K562 (cell line): ENCODE measurements around the gene RXFP1. TPM values are rescaled to one million over a fixed set of nuclear protein-coding genes. Genes with fewer than 3 reads are reported as not detected.

ENCODE experiments used
- ATAC-seq: fragments of 200-7000 bp; cut with Tn5 transposase; 3 replicates; pipeline ENCODE4 v1.9.1; 2020; ENCODE audit warnings: moderate library complexity
- BruUV-seq: library from RNA; stranded (reverse); fragments of 400-500 nt; replicated peaks from 2 replicates; lab custom pipeline; 2021; lab: Mats Ljungman, UMichigan
- CTCF ChIA-PET: fragments of 300-600 bp; formaldehyde crosslinking; extraction: SDS; loops from one replicate; lab custom pipeline; 2021; ENCODE audit warnings: low intra/inter-chr PET ratio; lab: Yijun Ruan, JAX
- POLR2A ChIA-PET: fragments of 300-600, 350-650 bp; sonication (Branson Sonifier 250); formaldehyde crosslinking; extraction: SDS; loops from one replicate; lab custom pipeline; 2021; ENCODE audit warnings: antibody characterized with exemption, inconsistent platforms; lab: Yijun Ruan, JAX
- DNase-seq, 4 experiments: peaks; one replicate each; pipeline versions ENCODE4 v3.0.0 to v3.0.0-alpha.2; 2011 to 2018; ENCODE audit warnings: low spot score in 3 of 4, mixed read lengths in 3 of 4; ENCODE audit errors: extremely low read depth in 1 of 4
- FAIRE-seq: peaks from 2 replicates; lab custom pipeline; 2011; peaks lifted over from hg19 to GRCh38; lab: Jason Lieb, UNC
- H2AFZ ChIP-seq: 2 replicates; pipeline ENCODE4 v1.6.0; 2011; ENCODE audit warnings: low read depth, low read length, control low read depth, inconsistent platforms
- H3K27ac ChIP-seq: fragments of 200-600 bp; 3 replicates; pipeline ENCODE4 v1.8.0; 2011; ENCODE audit warnings: low read depth, mild to moderate bottlenecking, control low read depth, inconsistent platforms, low read length, moderate library complexity, mixed read lengths; ENCODE audit errors: extremely low read depth
- H3K27me3 ChIP-seq, 2 experiments: fragments of 300-600 bp in 1 of 2; 2 replicates in 1 of 2; 3 replicates in 1 of 2; pipeline versions ENCODE4 v1.6.0 to v1.8.0; 2011; ENCODE audit warnings: inconsistent platforms in 2 of 2, low read length in 2 of 2, mild to moderate bottlenecking in 1 of 2, mixed read lengths in 1 of 2, moderate library complexity in 1 of 2; ENCODE audit not compliant: control insufficient read depth in 2 of 2, insufficient read depth in 2 of 2
- H3K36me3 ChIP-seq: fragments of 300-600 bp; 3 replicates; pipeline ENCODE4 v1.8.0; 2011; ENCODE audit warnings: mild to moderate bottlenecking, low read length, inconsistent platforms; ENCODE audit not compliant: control insufficient read depth, insufficient read depth
- H3K4me1 ChIP-seq, 2 experiments: fragments of 200-600 bp in 1 of 2; replicated peaks in 1 of 2; 2 replicates in 1 of 2; 3 replicates in 1 of 2; pipeline versions ENCODE4 v1.5.1 to v1.8.0; 2011; ENCODE audit warnings: inconsistent platforms in 2 of 2, low read length in 2 of 2, mild to moderate bottlenecking in 1 of 2, mixed read lengths in 1 of 2, moderate library complexity in 1 of 2; ENCODE audit not compliant: control insufficient read depth in 2 of 2, insufficient read depth in 2 of 2
- H3K4me2 ChIP-seq: 2 replicates; pipeline ENCODE4 v1.6.1; 2011; ENCODE audit warnings: low read length, control low read depth, inconsistent platforms, mixed read lengths; ENCODE audit not compliant: insufficient read depth
- H3K4me3 ChIP-seq: fragments of 200-600 bp; sonication (generic), shearing (Covaris generic); 2 replicates; pipeline ENCODE4 v1.5.1; 2016; ENCODE audit warnings: control low read depth, inconsistent platforms
- H3K79me2 ChIP-seq: fragments of 200-600 bp; 3 replicates; pipeline ENCODE4 v1.8.0; 2011; ENCODE audit warnings: low read length, inconsistent platforms; ENCODE audit not compliant: control insufficient read depth, insufficient read depth
- H3K9ac ChIP-seq, 2 experiments: 2 replicates each; pipeline versions ENCODE4 v1.6.0 to v1.6.1; 2011; ENCODE audit warnings: low read depth in 2 of 2, low read length in 2 of 2, control low read depth in 1 of 2, inconsistent platforms in 1 of 2, mild to moderate bottlenecking in 1 of 2, mixed read lengths in 1 of 2; ENCODE audit not compliant: insufficient read depth in 1 of 2
- H3K9me1 ChIP-seq: one replicate; pipeline ENCODE4 v1.6.0; 2011; ENCODE audit warnings: inconsistent platforms, mild to moderate bottlenecking, low read length, moderate library complexity; ENCODE audit not compliant: control insufficient read depth, insufficient read depth
- H3K9me3 ChIP-seq: replicated peaks from 2 replicates; pipeline ENCODE4 v1.5.1; 2011; ENCODE audit warnings: low read depth, low read length, inconsistent platforms; ENCODE audit not compliant: control insufficient read depth, insufficient read depth
- H4K20me1 ChIP-seq: replicated peaks from 2 replicates; pipeline ENCODE4 v1.6.1; 2011; ENCODE audit warnings: low read length, inconsistent platforms, mixed read lengths; ENCODE audit not compliant: control insufficient read depth, insufficient read depth
- C11orf30 ChIP-seq: fragments of 450-650 bp; IDR thresholded peaks from 2 replicates; pipeline ENCODE4 v1.6.1; 2016; ENCODE audit warnings: low read depth, mild to moderate bottlenecking
- CCNT2 ChIP-seq: IDR thresholded peaks from 2 replicates; pipeline ENCODE4 v1.6.1; 2011; ENCODE audit warnings: borderline replicate concordance, low read depth, mild to moderate bottlenecking, moderate library complexity, mixed read lengths, low read length; ENCODE audit not compliant: insufficient read length; ENCODE audit errors: extremely low read depth
- DMBX1 ChIP-seq: fragments of 250-450 bp; sonication (Bioruptor Pico); IDR thresholded peaks from 2 replicates; pipeline ENCODE4 v1.8.0; 2022; ENCODE audit warnings: inconsistent platforms, mild to moderate bottlenecking, moderate library complexity, borderline replicate concordance
- ESRRA ChIP-seq: fragments of 450-650 bp; IDR thresholded peaks from 2 replicates; pipeline ENCODE4 v1.6.1; 2014; ENCODE audit warnings: low read depth, mild to moderate bottlenecking, moderate library complexity, borderline replicate concordance
- MYBL2 ChIP-seq, 2 experiments: fragments of 450-650 bp in 1 of 2; sonication (generic) in 1 of 2; formaldehyde crosslinking in 1 of 2; IDR thresholded peaks; 2 replicates each; pipeline versions ENCODE4 v1.6.1 to v1.8.1; 2017 to 2022; ENCODE audit warnings: borderline replicate concordance in 1 of 2, inconsistent platforms in 1 of 2, low read depth in 1 of 2, mild to moderate bottlenecking in 1 of 2, missing genetic modification reagents in 1 of 2, moderate library complexity in 1 of 2
- SMAD2 ChIP-seq: fragments of 150-350 bp; IDR thresholded peaks from 2 replicates; pipeline ENCODE4 v1.6.1; 2014; ENCODE audit warnings: low read depth, mild to moderate bottlenecking, low read length
- SRSF9 ChIP-seq: fragments of 200-400 bp; formaldehyde crosslinking; IDR thresholded peaks from 2 replicates; pipeline ENCODE4 v1.6.1; 2017; ENCODE audit warnings: low read depth, low read length, borderline replicate concordance
- ZNF124 ChIP-seq: sonication (generic); formaldehyde crosslinking; IDR thresholded peaks from 2 replicates; pipeline ENCODE4 v1.8.1; 2022; ENCODE audit warnings: missing genetic modification reagents
- ZNF217 ChIP-seq: sonication (generic); formaldehyde crosslinking; IDR thresholded peaks from 2 replicates; pipeline ENCODE4 v1.8.0; 2022; ENCODE audit warnings: mild to moderate bottlenecking, missing genetic modification reagents
- ZNF316 ChIP-seq: fragments of 450-650 bp; IDR thresholded peaks from 2 replicates; pipeline ENCODE4 v1.6.1; 2016
- ZNF507 ChIP-seq: conservative IDR thresholded peaks from 2 replicates; pipeline ENCODE4 v1.6.1; 2017; ENCODE audit warnings: missing genetic modification characterization, missing compliant biosample characterization
- WGBS: fragments of 100-300 bp; shearing (Covaris generic); methylation state at CpG from one replicate; pipeline ENCODE4 v1.1.6; 2016; ENCODE audit warnings: low coverage, mixed read lengths; ENCODE audit not compliant: insufficient coverage; ENCODE audit errors: missing lambda C conversion rate; 5-methylcytosine and 5-hydroxymethylcytosine counted together
- in situ Hi-C: fragments of 300-500 bp; cut with MboI; formaldehyde crosslinking; loops from 4 replicates; pipeline ENCODE4 v1.15.0; 2018; ENCODE audit warnings: inconsistent platforms, mixed read lengths
- intact Hi-C: fragments of 100-400 bp; cut with micrococcal nuclease; formaldehyde crosslinking; loops from 2 replicates; pipeline ENCODE4 v1.14.2; 2022
- polyA plus RNA-seq, 8 experiments: library from polyadenylated mRNA; depleted of rRNA in 4 of 8; stranded (reverse) in 5 of 8; unstranded in 3 of 8; fragments of >200 nt; fragmentation: Nextera tagmentation in 2 of 8; fragmentation: Illumina TruSeq in 1 of 8; extraction: Ambion mirVana in 2 of 8; extraction: Trizol in 1 of 8; gene quantifications; 2 replicates each; pipeline versions ENCODE4 v1.2.1 to v1.2.3, GENCODE V29; 2011 to 2014; ENCODE audit warnings: inconsistent platforms in 1 of 8, missing spikeins in 1 of 8
- total RNA-seq, 7 experiments: library from RNA; depleted of rRNA in 6 of 7; stranded (reverse); fragments of >200 nt in 6 of 7; fragmentation: Illumina TruSeq in 2 of 7; extraction: Trizol in 2 of 7; gene quantifications; 2 replicates each; pipeline versions ENCODE4 v1.2.1 to v1.2.3, GENCODE V29; 2011 to 2021; ENCODE audit warnings: low replicate concordance in 1 of 7
- TF ChIP-seq, protein P1 (sequence below): IDR thresholded peaks from 2 replicates; pipeline ENCODE4 v1.6.1; 2011; ENCODE audit warnings: borderline replicate concordance, low read depth, mild to moderate bottlenecking, moderate library complexity, low read length; ENCODE audit not compliant: insufficient read depth, poor library complexity, severe bottlenecking
- TF ChIP-seq, protein P2 (sequence below): fragments of 450-650 bp; IDR thresholded peaks from one replicate; pipeline ENCODE4 v1.6.1; 2018; ENCODE audit warnings: mild to moderate bottlenecking, moderate library complexity; ENCODE audit not compliant: partially characterized antibody

Gene RXFP1
- total and polyA plus RNA-seq, 9 of the 15 experiments (the other 6 are each of a cell fraction or from before 2014, with no cell fraction given), result 0.03 to 0.06 (median 0.04) TPM; not detected in 6

GRCh38 chr4:158666892-158667291 lies 145.2 kb downstream of the RXFP1 start:
- H2AFZ ChIP-seq, result no peak overlapping the region
- H4K20me1 ChIP-seq, result no peaks in the 10 kb centered on the region
- ChIA-PET CTCF (no interaction called here), POLR2A (interaction anchor here (0.6 to 1.0 kb wide), 2 partner anchors 10 to 74 kb away, joined by 3 read pairs; no protein-coding TSS in a partner anchor)
- no peaks in the 10 kb centered on the region for H3K27me3 ChIP-seq
- peaks cover 25% of the 10 kb centered on the region for H3K79me2 ChIP-seq
- H3K4me1 ChIP-seq, result peaks cover 8 to 15% of the 10 kb centered on the region in 2 experiments; a peak in 4 of 5 replicates
- H3K9me1 ChIP-seq, result no peaks in the 10 kb centered on the region
- peaks cover 12% of the 10 kb centered on the region; the same call in 2 of the 3 replicates for H3K36me3 ChIP-seq
- no peak overlapping the region for H3K4me3 ChIP-seq
- intact Hi-C loops (no loop called here), in situ Hi-C loops (no loop called here)
- FAIRE-seq, result no peak
- TF ChIP-seq, protein P1, sequence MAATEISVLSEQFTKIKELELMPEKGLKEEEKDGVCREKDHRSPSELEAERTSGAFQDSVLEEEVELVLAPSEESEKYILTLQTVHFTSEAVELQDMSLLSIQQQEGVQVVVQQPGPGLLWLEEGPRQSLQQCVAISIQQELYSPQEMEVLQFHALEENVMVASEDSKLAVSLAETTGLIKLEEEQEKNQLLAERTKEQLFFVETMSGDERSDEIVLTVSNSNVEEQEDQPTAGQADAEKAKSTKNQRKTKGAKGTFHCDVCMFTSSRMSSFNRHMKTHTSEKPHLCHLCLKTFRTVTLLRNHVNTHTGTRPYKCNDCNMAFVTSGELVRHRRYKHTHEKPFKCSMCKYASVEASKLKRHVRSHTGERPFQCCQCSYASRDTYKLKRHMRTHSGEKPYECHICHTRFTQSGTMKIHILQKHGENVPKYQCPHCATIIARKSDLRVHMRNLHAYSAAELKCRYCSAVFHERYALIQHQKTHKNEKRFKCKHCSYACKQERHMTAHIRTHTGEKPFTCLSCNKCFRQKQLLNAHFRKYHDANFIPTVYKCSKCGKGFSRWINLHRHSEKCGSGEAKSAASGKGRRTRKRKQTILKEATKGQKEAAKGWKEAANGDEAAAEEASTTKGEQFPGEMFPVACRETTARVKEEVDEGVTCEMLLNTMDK, result no peak
- TF ChIP-seq C11orf30 (0 out of 2 replicates have a peak, but pooled peaks have one; percentile 25), SRSF9 (no peak), ESRRA (no peak), DMBX1 (CRISPR knock-in tag) (no peak), CCNT2 (no peak), ZNF217 (no peak), ZNF124 (CRISPR knock-in tag) (no peak), ZNF507 (no peak), MYBL2 (IDR thresholded peaks at IDR 0.05; ENCODE audit: low read depth) (no peak), MYBL2 (CRISPR knock-in tag; IDR thresholded peaks at IDR 0.05; ENCODE audit: borderline replicate concordance) (no peak), ZNF316 (peak; percentile 33; the same call in 1 of the 2 replicates), SMAD2 (no peak)
- TF ChIP-seq, protein P2, sequence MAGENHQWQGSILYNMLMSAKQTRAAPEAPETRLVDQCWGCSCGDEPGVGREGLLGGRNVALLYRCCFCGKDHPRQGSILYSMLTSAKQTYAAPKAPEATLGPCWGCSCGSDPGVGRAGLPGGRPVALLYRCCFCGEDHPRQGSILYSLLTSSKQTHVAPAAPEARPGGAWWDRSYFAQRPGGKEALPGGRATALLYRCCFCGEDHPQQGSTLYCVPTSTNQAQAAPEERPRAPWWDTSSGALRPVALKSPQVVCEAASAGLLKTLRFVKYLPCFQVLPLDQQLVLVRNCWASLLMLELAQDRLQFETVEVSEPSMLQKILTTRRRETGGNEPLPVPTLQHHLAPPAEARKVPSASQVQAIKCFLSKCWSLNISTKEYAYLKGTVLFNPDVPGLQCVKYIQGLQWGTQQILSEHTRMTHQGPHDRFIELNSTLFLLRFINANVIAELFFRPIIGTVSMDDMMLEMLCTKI, result no peak
- DNase-seq, result no peak
- H3K27ac ChIP-seq, result no peak overlapping the region
- H3K9me3 ChIP-seq, result no peaks in the 10 kb centered on the region; the same call in 1 of the 2 replicates
- WGBS, result 91% methylated on average over 2 of the region's 2 CpGs
- ATAC-seq, result no peak
- no peak overlapping the region for H3K4me2 ChIP-seq
- no peak overlapping the region for H3K9ac ChIP-seq
- no TSS peak for BruUV-seq
